Measurements from ENCODE around the gene IL1F10. TPM values are rescaled to one million over a fixed set of nuclear protein-coding genes. Genes with fewer than 3 reads are reported as not detected.

The IL1F10 gene
- total RNA-seq, 1 experiment from 2014 or later = not detected

GRCh38 chr2:113092864-113093612 is 25.3 kb downstream of the IL1F10 start:
- Histone ChIP-seq H2BK12ac (ENCODE audit: insufficient read length, low read depth, low read length) (no peak overlapping the region), H3K9ac (ENCODE audit: extremely low read depth, insufficient read length, low read length) (no peak overlapping the region), H4K8ac (replicated peaks; ENCODE audit: insufficient read length, low read depth, low read length) (no peak overlapping the region), H3K27ac (ENCODE audit: insufficient read length, low read depth, low read length) (no peak overlapping the region), H3K27me3 (ENCODE audit: insufficient read depth, low read length) (no peaks in the 10 kb centered on the region), H3K56ac (ENCODE audit: insufficient read length, low read depth, low read length) (no peak overlapping the region), H3K79me1 (ENCODE audit: insufficient read depth, low read depth, low read length, poor library complexity, severe bottlenecking) (no peaks in the 10 kb centered on the region), H2AK5ac (ENCODE audit: insufficient read length, low read length) (no peak overlapping the region), H3T11ph (ENCODE audit: low read length) (no peak overlapping the region), H2AFZ (ENCODE audit: low read length) (no peak overlapping the region), H3K79me2 (ENCODE audit: insufficient read depth, low read length) (no peaks in the 10 kb centered on the region), H2BK5ac (ENCODE audit: insufficient read length, low read length) (no peak overlapping the region), H4K5ac (ENCODE audit: insufficient read length, low read depth, low read length) (no peak overlapping the region), H2BK15ac (ENCODE audit: low read depth, low read length) (0 out of 2 replicates have a peak overlapping the region, but pooled peaks have one; percentile 48), H3K4ac (ENCODE audit: low read depth, low read length) (no peak overlapping the region), H3K4me1 (ENCODE audit: insufficient read depth, low read length) (no peaks in the 10 kb centered on the region), H2BK20ac (ENCODE audit: low read depth, low read length, poor library complexity, severe bottlenecking) (no peak overlapping the region), H2BK120ac (ENCODE audit: low read depth, low read length, poor library complexity, severe bottlenecking) (no peak overlapping the region), H3K18ac (ENCODE audit: insufficient read length, low read depth, low read length) (no peak overlapping the region), H3K9me3 (ENCODE audit: control insufficient read depth, low read depth, low read length) (no peaks in the 10 kb centered on the region), H3K23me2 (ENCODE audit: insufficient read length, low read depth, low read length, poor library complexity, severe bottlenecking) (no peaks in the 10 kb centered on the region), H3K4me2 (ENCODE audit: insufficient read depth, insufficient read length, low read length) (no peak overlapping the region), H4K91ac (ENCODE audit: insufficient read length, low read depth, low read length) (no peak overlapping the region), H3K14ac (ENCODE audit: insufficient read depth, low read length) (no peak overlapping the region), H4K20me1 (ENCODE audit: control insufficient read depth, insufficient read depth, insufficient read length) (no peaks in the 10 kb centered on the region), H3K23ac (ENCODE audit: insufficient read length, low read depth, low read length) (no peak overlapping the region)
- no peak for DNase-seq
- H3K27me3 Mint-ChIP-seq (ENCODE audit: low read depth) = peaks cover 22% of the 10 kb centered on the region
- no peak for TF ChIP-seq CTCF (conservative IDR thresholded peaks at IDR 0.05)
- H3K27ac Mint-ChIP-seq = peak overlapping the region in 1 of 3 experiments; percentile 63; a peak in 1 of 7 replicates
- peaks cover 18 to 29% of the 10 kb centered on the region in 2 experiments for H3K9me3 Mint-ChIP-seq
- no peaks in the 10 kb centered on the region for H3K4me1 Mint-ChIP-seq
- no CpG with 5 or more reads among the region's 5 CpGs for WGBS (ENCODE audit: extremely low coverage, insufficient read length, low lambda C conversion rate)
- no peak overlapping the region for H3K4me3 Mint-ChIP-seq
- H3K36me3 Mint-ChIP-seq (ENCODE audit: insufficient read depth in 1 of 3, low read depth in 3 of 3) = no peaks in the 10 kb centered on the region; a peak in 1 of 7 replicates
